ENCODE results near the gene BABAM2. TPM values are rescaled to one million over a fixed set of nuclear protein-coding genes. Genes with fewer than 3 reads are reported as not detected.
A peak's percentile ranks its signal among the peaks of the same experiment; 100 is the strongest.

The BABAM2 gene
- total RNA-seq, 1 donor from 2014 or later: 28.5 TPM

DNA sequence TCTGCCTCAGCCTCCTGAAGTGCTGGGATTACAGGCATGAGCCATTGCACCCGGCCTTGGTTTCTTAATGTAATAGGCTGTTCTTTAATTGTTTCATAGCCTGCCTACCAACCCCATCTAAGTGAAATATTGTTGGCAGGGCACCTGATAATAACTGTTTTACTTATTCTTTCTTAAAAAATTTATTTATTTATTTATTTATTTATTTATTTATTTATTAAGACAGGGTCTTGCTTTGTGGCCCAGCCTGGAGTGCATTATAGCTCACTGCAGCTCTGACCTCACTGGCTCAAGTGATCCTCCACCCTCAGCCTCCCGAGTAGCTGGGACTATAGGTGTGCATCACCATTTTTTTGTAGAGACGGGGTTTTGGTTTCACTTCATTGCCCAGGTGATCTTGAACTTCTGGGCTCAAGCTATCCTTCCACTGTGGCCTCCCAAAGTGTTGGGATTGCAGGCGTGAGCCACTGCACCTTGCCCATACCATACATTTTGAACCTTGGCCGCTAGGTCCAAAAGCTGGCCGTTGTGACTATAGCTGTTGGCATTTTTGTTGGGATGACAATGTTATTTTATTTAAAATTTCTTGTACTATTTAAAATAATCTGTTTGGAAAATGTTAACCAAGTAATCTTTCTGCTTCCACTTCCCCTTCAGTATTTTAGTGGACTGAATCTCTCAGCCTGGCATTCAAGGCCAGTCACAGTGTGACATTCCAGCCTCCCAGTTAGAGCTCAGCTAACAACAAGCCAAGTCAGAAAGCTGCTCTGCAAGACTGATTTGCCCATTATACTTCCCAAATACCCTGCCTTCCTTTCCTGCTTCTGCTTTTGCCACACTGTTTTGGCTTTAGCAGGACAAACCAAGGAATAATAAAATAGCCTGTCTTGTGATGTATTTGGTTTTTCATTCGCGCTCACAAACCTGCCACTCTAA lies 52.4 kb downstream of the BABAM2 start:
- H3K9me3 Mint-ChIP-seq (ENCODE audit: unreplicated experiment): no peaks in the 10 kb centered on the region

DNA sequence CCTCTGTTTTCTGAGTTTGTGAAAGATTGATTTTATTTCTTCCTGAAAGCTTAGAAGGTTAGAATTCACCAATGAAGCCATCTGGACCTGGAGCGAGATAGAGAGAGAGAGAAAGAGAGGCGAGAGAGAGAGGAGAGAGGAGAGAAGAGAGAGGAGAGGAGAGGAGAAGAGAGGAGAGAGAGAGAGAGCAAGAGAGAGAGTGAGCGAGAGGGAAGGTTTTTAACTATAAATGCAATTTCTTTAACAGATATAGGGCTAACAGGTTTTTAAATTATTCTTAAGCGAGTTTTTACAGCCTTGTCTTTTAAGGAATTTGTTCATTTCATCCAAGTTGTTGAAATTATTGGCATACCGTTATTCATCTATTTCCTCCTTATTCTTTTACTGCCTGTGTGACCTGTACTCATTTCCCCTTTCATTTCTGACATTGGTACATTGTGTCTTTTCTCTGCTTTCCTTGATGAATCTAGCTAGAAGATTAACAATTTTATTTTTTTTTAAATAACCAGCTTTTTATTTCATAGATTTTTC lies 56.1 kb downstream of the BABAM2 start:
- no peaks in the 10 kb centered on the region for H3K4me1 ChIP-seq (ENCODE audit: insufficient read depth, low read length)
- H3K4me1 Mint-ChIP-seq (ENCODE audit: low read depth, unreplicated experiment): peaks cover 3% of the 10 kb centered on the region
- H3K4me3 Mint-ChIP-seq (ENCODE audit: unreplicated experiment): peak overlapping the region; percentile 66
- no peaks in the 10 kb centered on the region for H3K27me3 Mint-ChIP-seq (ENCODE audit: low read depth, unreplicated experiment)
- H3K4me2 ChIP-seq (ENCODE audit: low read length): no peak overlapping the region
- no peaks in the 10 kb centered on the region for H3K79me2 ChIP-seq (ENCODE audit: insufficient read depth, low read length)
- DNase-seq (ENCODE audit: low read depth): no peak
- no peak overlapping the region for H3K27ac Mint-ChIP-seq (ENCODE audit: unreplicated experiment)
- H3K9me3 Mint-ChIP-seq (ENCODE audit: unreplicated experiment): no peaks in the 10 kb centered on the region
- H2AFZ ChIP-seq (ENCODE audit: low read depth, low read length): no peak overlapping the region
- H3K27ac ChIP-seq (ENCODE audit: low read depth, low read length): no peak overlapping the region
- no peak overlapping the region for H3K9ac ChIP-seq (ENCODE audit: low read length)
- no peaks in the 10 kb centered on the region for H3K9me3 ChIP-seq (ENCODE audit: insufficient read depth, low read depth, low read length)
- no peaks in the 10 kb centered on the region for H4K20me1 ChIP-seq (ENCODE audit: insufficient read depth, low read length)
- H3K36me3 ChIP-seq (ENCODE audit: insufficient read depth, low read length): no peaks in the 10 kb centered on the region
- no peaks in the 10 kb centered on the region for H3K27me3 ChIP-seq (ENCODE audit: insufficient read depth, low read length)
- H3K4me3 ChIP-seq (ENCODE audit: insufficient read depth, low read depth, low read length): no peak overlapping the region
- TF ChIP-seq, protein P1, sequence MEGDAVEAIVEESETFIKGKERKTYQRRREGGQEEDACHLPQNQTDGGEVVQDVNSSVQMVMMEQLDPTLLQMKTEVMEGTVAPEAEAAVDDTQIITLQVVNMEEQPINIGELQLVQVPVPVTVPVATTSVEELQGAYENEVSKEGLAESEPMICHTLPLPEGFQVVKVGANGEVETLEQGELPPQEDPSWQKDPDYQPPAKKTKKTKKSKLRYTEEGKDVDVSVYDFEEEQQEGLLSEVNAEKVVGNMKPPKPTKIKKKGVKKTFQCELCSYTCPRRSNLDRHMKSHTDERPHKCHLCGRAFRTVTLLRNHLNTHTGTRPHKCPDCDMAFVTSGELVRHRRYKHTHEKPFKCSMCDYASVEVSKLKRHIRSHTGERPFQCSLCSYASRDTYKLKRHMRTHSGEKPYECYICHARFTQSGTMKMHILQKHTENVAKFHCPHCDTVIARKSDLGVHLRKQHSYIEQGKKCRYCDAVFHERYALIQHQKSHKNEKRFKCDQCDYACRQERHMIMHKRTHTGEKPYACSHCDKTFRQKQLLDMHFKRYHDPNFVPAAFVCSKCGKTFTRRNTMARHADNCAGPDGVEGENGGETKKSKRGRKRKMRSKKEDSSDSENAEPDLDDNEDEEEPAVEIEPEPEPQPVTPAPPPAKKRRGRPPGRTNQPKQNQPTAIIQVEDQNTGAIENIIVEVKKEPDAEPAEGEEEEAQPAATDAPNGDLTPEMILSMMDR (IDR thresholded peaks at IDR 0.05; ENCODE audit: insufficient read depth, low read depth, low read length): no peak
- TF ChIP-seq EZH2 (IDR thresholded peaks at IDR 0.05; ENCODE audit: insufficient read depth, low read length): no peak
- H3K36me3 Mint-ChIP-seq (ENCODE audit: low read depth, unreplicated experiment): peaks cover 3% of the 10 kb centered on the region
- no peak for FAIRE-seq

More for the DNA sequence above, 52.4 kb downstream of the BABAM2 start:
- H3K4me2 ChIP-seq (ENCODE audit: low read length): no peak overlapping the region
- H3K4me3 Mint-ChIP-seq (ENCODE audit: unreplicated experiment): no peak overlapping the region
- no peaks in the 10 kb centered on the region for H3K4me1 ChIP-seq (ENCODE audit: insufficient read depth, low read length)
- no peak overlapping the region for H2AFZ ChIP-seq (ENCODE audit: low read depth, low read length)
- H3K4me1 Mint-ChIP-seq (ENCODE audit: low read depth, unreplicated experiment): peaks cover 2% of the 10 kb centered on the region
- no peaks in the 10 kb centered on the region for H3K27me3 ChIP-seq (ENCODE audit: insufficient read depth, low read length)
- no peaks in the 10 kb centered on the region for H3K27me3 Mint-ChIP-seq (ENCODE audit: low read depth, unreplicated experiment)
- no peaks in the 10 kb centered on the region for H3K36me3 Mint-ChIP-seq (ENCODE audit: low read depth, unreplicated experiment)
- no peak overlapping the region for H3K27ac ChIP-seq (ENCODE audit: low read depth, low read length)
- DNase-seq (ENCODE audit: low read depth) (no peak), FAIRE-seq (no peak)
- H3K79me2 ChIP-seq (ENCODE audit: insufficient read depth, low read length): no peaks in the 10 kb centered on the region
- no peaks in the 10 kb centered on the region for H3K9me3 ChIP-seq (ENCODE audit: insufficient read depth, low read depth, low read length)
- no peaks in the 10 kb centered on the region for H3K36me3 ChIP-seq (ENCODE audit: insufficient read depth, low read length)
- no peak for TF ChIP-seq EZH2 (IDR thresholded peaks at IDR 0.05; ENCODE audit: insufficient read depth, low read length)
- TF ChIP-seq, protein P1 (IDR thresholded peaks at IDR 0.05; ENCODE audit: insufficient read depth, low read depth, low read length): no peak
- no peak overlapping the region for H3K9ac ChIP-seq (ENCODE audit: low read length)
- no peaks in the 10 kb centered on the region for H4K20me1 ChIP-seq (ENCODE audit: insufficient read depth, low read length)
- no peak overlapping the region for H3K4me3 ChIP-seq (ENCODE audit: insufficient read depth, low read depth, low read length)
- no peak overlapping the region for H3K27ac Mint-ChIP-seq (ENCODE audit: unreplicated experiment)
